Ecto neural progenitor cell (in vitro differentiated cells): ENCODE data around the gene RAP1GAP2.
A peak's percentile ranks its signal among the peaks of the same experiment; 100 is the strongest.
"Not testable (repeated sequence)": the region's sequence is repeated elsewhere in the genome, so short reads cannot be mapped to it uniquely, and the experiment has no call there.

Experiments
- DNase-seq: peaks from one replicate; pipeline ENCODE4 v3.0.0-alpha.2; 2018; ENCODE audit warnings: low spot score

Gene RAP1GAP2

DNA sequence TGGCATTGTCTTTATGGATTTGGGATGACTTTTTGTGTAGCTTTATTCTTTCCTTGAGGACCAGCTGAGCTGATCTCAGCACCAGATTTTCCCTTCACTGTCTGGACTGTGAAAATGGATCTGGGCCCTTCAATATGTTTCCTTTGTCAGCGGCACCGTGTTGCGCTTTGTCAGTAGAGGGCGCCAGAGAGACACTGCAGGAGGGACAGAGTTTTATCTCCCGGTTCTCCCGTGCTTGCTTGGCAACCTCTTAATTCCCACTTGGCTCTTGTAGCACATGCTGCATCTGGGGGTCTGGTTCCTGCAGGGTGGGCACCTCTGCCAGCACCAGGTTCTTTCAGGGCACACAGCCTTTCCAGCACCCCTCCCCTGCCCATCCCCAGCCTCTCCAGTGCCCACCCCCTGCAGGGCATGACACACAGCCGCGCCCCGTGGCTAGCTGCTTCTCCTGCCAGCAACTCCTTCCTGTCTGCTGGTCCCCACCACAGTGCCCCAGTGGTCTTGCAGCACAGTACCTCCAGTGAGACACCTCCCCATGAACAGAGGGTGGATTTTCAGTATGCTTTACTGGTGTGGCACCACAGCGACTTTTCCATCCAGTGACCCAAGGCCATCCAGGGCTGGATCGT is 247.6 kb downstream of the RAP1GAP2 start:
- DNase-seq: peak; percentile 50

DNA sequence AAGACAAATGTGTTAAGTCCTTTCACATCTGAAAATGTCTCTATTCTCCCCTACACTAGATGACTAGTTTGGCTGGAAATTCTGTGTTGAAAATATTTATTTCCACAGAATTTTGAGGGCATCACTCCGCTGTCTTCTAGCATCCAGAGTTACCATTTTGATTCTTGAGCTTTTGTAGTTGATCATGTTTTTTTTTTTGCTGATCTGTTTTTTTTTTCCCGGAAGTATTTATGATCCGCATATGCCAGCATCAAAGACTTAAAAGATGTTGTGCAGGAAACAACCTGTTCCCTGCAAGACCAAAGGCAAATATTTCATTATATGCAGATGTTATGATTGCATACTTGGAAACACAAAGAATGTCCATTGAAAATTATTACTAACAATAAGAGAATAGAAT is 250.5 kb downstream of the RAP1GAP2 start:
- no peak for DNase-seq

DNA sequence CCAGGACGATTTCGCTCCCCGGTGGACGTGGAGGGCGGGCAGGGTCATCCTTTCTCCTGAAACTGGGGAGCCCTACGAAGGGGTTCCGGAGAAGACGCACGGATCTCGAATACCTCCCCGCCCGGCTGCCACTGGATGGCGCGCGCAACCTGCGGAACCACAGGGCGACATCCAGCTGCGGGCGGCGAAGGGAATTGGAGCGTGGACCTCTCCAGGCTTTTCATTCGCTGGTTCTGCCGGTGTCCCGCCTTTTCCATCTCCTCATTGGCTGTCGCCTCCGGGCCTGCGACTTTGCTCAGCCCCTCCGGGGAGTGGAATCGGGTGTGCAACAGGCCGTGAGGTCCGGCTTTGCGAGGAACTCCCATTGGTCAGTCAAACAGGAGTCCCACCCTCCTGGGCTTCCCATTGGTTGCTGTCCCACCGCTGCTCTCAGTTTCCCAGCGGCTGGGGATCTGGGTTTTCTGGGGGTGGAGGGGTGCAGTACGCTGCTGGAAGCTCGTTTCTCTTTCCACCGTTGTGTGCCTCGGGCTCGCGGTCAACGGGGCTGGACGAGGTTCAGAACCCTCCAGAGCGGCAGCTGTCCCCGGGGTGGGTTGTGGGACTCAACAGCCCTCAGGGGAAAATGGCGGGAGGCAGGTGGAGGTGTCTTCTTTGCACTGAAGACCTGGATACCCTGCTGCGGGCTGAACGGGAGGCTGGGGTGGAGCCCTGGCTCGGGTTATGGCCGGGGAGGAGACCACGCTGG is 252.7 kb downstream of the RAP1GAP2 start:
- DNase-seq: peak; percentile 99

DNA sequence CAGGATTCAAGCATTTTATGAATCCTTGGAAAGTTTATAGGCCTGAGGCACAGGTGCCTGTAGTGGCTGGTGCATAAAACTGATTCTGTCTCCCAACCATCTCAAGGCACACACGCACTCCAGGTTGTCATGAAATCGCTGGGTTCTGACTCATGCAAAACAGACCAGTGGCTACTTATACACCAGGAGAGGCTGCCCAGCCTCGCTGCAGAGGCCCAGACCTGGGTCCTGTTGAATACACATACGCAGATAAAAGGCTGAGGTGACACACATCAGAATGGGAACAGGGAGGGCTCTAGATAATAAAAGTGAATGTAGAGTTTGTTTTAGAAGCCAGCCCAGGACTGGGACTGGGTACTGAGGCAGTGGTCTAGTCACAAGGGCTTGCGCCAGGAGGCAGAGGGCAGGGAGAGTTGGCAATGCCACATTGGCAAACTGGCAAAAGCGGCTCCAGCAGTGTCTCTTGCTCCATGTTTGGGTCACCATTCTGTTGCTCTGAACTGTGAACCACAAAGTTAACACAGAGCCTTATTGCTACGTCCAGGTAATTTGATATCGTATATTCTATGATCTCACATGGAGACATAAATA is 253.6 kb downstream of the RAP1GAP2 start:
- DNase-seq: peak; percentile 45

DNA sequence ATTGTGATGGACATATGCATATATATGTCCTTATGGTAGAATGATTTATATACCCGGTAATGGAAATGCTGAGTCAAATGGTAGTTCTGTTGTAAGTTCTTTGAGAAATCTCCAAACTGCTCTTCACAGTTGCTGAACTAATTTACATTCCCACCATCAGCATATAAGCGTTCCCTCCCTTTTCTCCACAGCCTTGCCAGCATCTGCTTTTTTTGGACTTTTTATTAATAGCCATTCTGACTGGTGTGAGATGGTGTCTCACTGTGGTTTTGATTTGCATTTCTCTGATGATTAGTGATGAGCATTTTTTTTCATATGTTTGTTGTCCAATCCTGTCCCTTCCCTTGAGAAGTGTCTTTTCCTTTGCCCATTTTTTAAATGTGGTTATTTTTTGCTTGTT is 258.6 kb downstream of the RAP1GAP2 start:
- not testable (repeated sequence) for DNase-seq

GRCh38 chr17:3062824-3063377 is 266.7 kb downstream of the RAP1GAP2 start:
- not testable (repeated sequence) for DNase-seq

DNA sequence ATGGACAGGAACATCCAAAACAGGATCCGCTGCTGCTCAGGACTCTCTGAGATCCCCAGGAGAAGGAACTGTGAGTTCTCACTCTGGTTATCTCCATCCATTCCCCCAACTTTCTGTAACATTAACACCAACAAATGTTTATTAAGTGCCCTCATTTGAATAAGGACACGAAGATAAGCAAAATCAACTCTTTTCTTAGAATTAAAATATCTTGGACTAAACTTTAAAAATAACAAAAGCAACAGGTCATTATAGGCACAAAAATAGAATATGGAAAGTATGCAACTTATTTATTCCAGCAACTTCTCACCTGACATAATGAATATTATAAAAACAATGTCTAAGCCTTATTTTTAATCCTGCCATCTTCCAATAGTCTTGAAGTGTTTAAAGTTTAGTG is 267.3 kb downstream of the RAP1GAP2 start, which contains the start of gene OR1D5:
OR1D5 (minus strand) TSS at position 101 of the 400 bp plus-strand sequence; CDS start at position 101, 0 bp downstream.
- not testable (repeated sequence) for DNase-seq

GRCh38 chr17:3065192-3065591 is 269.0 kb downstream of the RAP1GAP2 start:
- not testable (repeated sequence) for DNase-seq

GRCh38 chr17:3073850-3074249 is 277.6 kb downstream of the RAP1GAP2 start:
- not testable (repeated sequence) for DNase-seq
